ENCODE results near the gene NINJ1.

The NINJ1 gene

GRCh38 chr9:93129691-93130500 is 4.2 kb downstream of the NINJ1 start:
- no peak for DNase-seq (ENCODE audit: low read depth, low spot score)
- Histone ChIP-seq H3K9ac (ENCODE audit: insufficient read length, low read depth) (no peak overlapping the region), H3K9me3 (ENCODE audit: insufficient read depth, low read length) (no peaks in the 10 kb centered on the region), H3K27me3 (ENCODE audit: insufficient read depth, insufficient read length) (peaks cover 6% of the 10 kb centered on the region), H3K4me1 (ENCODE audit: insufficient read depth, insufficient read length) (peaks cover 27% of the 10 kb centered on the region), H3K36me3 (ENCODE audit: insufficient read depth, insufficient read length, low read length) (peaks cover 27% of the 10 kb centered on the region), H3K4me3 (ENCODE audit: insufficient read length, low read depth) (no peak overlapping the region)
- TF ChIP-seq SUZ12 (IDR thresholded peaks at IDR 0.05; ENCODE audit: extremely low read depth, insufficient read depth, insufficient read length) (no peak), ZNF274 (IDR thresholded peaks at IDR 0.05; ENCODE audit: low read depth, low read length) (no peak), YY1 (IDR thresholded peaks at IDR 0.05; ENCODE audit: insufficient read depth, insufficient read length) (no peak)

DNA sequence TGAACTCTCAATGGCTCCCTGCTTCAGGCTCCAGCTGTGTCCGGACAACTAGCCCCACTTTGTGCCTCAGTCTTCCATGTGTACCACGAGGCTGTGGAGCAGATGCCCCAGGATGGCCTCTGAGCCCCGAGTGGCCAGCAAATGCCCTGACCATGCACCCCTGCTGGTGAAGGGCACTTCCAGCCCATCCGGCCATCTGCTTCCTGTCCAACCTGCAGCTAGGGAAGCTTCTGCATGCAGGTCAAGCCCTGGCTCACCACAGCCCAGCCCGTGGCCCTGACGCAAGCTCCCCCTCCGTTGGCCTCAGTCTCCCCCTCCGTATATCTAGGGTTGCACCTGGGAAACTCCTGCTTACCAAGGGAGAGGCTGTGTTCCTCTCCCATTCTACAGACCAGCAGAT is 4.8 kb downstream of the NINJ1 start:
- DNase-seq (ENCODE audit: low read depth, low spot score) = no peak
- no peaks in the 10 kb centered on the region for H3K27me3 ChIP-seq (ENCODE audit: insufficient read depth, insufficient read length)
- H3K9me3 ChIP-seq (ENCODE audit: insufficient read depth, low read length) = no peaks in the 10 kb centered on the region
- H3K4me3 ChIP-seq (ENCODE audit: insufficient read length, low read depth) = no peak overlapping the region
- TF ChIP-seq YY1 (IDR thresholded peaks at IDR 0.05; ENCODE audit: insufficient read depth, insufficient read length) = no peak
- no peak for TF ChIP-seq SUZ12 (IDR thresholded peaks at IDR 0.05; ENCODE audit: extremely low read depth, insufficient read depth, insufficient read length)
- no peak for TF ChIP-seq ZNF274 (IDR thresholded peaks at IDR 0.05; ENCODE audit: low read depth, low read length)
- H3K9ac ChIP-seq (ENCODE audit: insufficient read length, low read depth) = no peak overlapping the region
- peaks cover 25% of the 10 kb centered on the region for H3K4me1 ChIP-seq (ENCODE audit: insufficient read depth, insufficient read length)
- peaks cover 31% of the 10 kb centered on the region for H3K36me3 ChIP-seq (ENCODE audit: insufficient read depth, insufficient read length, low read length)

GRCh38 chr9:93128715-93129224 is 5.3 kb downstream of the NINJ1 start:
- TF ChIP-seq ZNF274 (IDR thresholded peaks at IDR 0.05; ENCODE audit: low read depth, low read length) (no peak), SUZ12 (IDR thresholded peaks at IDR 0.05; ENCODE audit: extremely low read depth, insufficient read depth, insufficient read length) (no peak), YY1 (IDR thresholded peaks at IDR 0.05; ENCODE audit: insufficient read depth, insufficient read length) (no peak)

DNA sequence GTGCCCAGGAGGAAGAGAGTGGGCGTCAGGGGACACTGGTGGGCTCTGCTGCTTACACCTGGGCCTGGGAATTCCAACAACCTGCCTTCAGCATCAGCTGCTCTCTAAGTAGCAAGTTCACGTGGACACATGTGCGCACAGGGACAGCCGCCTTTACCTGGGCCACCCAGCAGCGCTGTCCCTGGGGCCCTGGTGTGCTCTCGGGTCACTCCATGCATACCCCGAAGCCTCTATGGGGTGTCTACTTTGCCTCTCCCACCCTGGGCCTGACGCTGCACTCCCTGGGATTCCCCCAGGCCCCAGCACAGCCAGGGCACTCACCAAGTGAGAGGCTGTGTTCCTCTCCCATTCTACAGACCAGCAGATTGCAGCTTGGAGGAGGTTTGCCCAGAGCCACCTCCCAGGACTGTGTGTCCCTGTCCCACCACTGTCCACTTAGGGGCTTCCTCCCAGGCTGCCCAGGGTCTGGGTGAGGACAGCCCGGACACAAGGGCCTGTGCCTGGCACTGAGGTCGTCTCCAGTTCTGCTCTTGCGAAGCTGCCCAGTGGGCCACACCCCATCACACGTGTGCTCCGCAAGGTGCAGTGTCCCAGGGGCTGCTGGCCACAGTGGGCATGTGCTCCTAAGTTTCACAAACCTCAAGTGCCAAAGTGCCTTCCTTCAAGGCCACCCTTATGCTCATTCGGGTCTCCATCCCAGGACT is 5.9 kb downstream of the NINJ1 start:
- Histone ChIP-seq H3K4me1 (ENCODE audit: insufficient read depth, insufficient read length) (peaks cover 25% of the 10 kb centered on the region), H3K9ac (ENCODE audit: insufficient read length, low read depth) (no peak overlapping the region), H3K9me3 (ENCODE audit: insufficient read depth, low read length) (no peaks in the 10 kb centered on the region), H3K27me3 (ENCODE audit: insufficient read depth, insufficient read length) (no peaks in the 10 kb centered on the region), H3K4me3 (ENCODE audit: insufficient read length, low read depth) (no peak overlapping the region), H3K36me3 (ENCODE audit: insufficient read depth, insufficient read length, low read length) (peaks cover 41% of the 10 kb centered on the region)
- TF ChIP-seq YY1 (IDR thresholded peaks at IDR 0.05; ENCODE audit: insufficient read depth, insufficient read length) = no peak
- no peak for TF ChIP-seq ZNF274 (IDR thresholded peaks at IDR 0.05; ENCODE audit: low read depth, low read length)
- TF ChIP-seq SUZ12 (IDR thresholded peaks at IDR 0.05; ENCODE audit: extremely low read depth, insufficient read depth, insufficient read length) = no peak
- DNase-seq (ENCODE audit: low read depth, low spot score) = no peak

More at GRCh38 chr9:93128715-93129224, 5.3 kb downstream of the NINJ1 start:
- no peak overlapping the region for H3K4me3 ChIP-seq (ENCODE audit: insufficient read length, low read depth)
- peaks cover 25% of the 10 kb centered on the region for H3K4me1 ChIP-seq (ENCODE audit: insufficient read depth, insufficient read length)
- H3K9ac ChIP-seq (ENCODE audit: insufficient read length, low read depth) = no peak overlapping the region
- H3K27me3 ChIP-seq (ENCODE audit: insufficient read depth, insufficient read length) = no peaks in the 10 kb centered on the region
- H3K36me3 ChIP-seq (ENCODE audit: insufficient read depth, insufficient read length, low read length) = peaks cover 36% of the 10 kb centered on the region
- no peaks in the 10 kb centered on the region for H3K9me3 ChIP-seq (ENCODE audit: insufficient read depth, low read length)
- no peak for DNase-seq (ENCODE audit: low read depth, low spot score)

DNA sequence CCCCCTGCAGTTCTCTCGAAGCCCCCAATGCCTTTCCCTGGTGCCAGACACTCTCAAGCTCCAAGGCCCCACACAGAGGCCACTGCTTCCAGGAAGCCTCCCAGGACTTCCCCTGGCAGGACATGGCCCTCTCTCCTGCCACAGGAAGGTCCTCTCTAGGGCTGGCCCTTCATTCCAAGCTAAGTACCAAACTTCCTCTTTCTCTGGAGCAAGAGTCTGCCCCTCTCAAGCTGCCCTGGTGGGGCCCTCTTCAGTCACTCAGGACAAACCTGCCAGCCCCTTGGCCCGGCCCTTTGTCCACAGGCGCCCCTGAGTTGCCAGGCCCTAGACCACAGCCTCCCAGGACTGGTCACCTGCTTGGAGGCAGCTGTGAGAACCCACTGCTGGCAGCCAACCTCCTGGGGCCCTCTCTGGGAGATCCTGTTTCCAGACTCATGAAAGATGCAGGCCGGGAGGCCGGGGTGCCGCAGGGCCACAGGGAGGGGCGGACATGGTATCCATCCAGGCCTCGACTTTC is 6.6 kb downstream of the NINJ1 start:
- no peak for DNase-seq (ENCODE audit: low read depth, low spot score)
- TF ChIP-seq ZNF274 (IDR thresholded peaks at IDR 0.05; ENCODE audit: low read depth, low read length) (no peak), YY1 (IDR thresholded peaks at IDR 0.05; ENCODE audit: insufficient read depth, insufficient read length) (no peak), SUZ12 (IDR thresholded peaks at IDR 0.05; ENCODE audit: extremely low read depth, insufficient read depth, insufficient read length) (no peak)
- Histone ChIP-seq H3K9me3 (ENCODE audit: insufficient read depth, low read length) (no peaks in the 10 kb centered on the region), H3K4me1 (ENCODE audit: insufficient read depth, insufficient read length) (peaks cover 22% of the 10 kb centered on the region), H3K36me3 (ENCODE audit: insufficient read depth, insufficient read length, low read length) (peaks cover 46% of the 10 kb centered on the region), H3K9ac (ENCODE audit: insufficient read length, low read depth) (peak overlapping the region; percentile 43), H3K4me3 (ENCODE audit: insufficient read length, low read depth) (no peak overlapping the region), H3K27me3 (ENCODE audit: insufficient read depth, insufficient read length) (no peaks in the 10 kb centered on the region)

DNA sequence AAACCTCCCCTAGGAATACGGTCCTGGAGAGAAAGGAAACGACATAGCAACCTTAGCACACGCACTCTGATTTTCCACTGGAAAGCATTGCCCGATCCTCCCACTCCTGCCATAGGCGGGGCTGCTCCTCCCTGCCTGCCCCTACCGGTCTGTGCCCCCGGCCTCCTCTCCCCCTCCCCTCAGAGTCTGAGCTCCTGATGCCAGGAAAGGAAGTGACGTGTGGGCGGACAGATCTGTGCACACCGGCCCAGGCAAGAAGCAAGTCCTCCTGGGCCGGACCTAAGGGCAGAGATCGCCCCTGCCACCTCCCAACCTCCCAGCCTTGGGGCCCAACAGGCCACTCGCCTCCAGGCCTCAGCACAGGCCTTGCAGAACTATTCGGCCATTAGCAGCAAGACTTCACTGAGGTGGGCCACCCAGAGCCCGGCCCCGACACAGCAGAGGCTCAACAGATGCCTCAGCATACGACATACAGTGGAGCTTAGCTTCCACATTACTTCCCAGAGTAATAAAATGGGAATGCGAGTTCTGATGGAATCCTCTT is 7.2 kb downstream of the NINJ1 start:
- Histone ChIP-seq H3K36me3 (ENCODE audit: insufficient read depth, insufficient read length, low read length) (peaks cover 48% of the 10 kb centered on the region), H3K9me3 (ENCODE audit: insufficient read depth, low read length) (no peaks in the 10 kb centered on the region), H3K27me3 (ENCODE audit: insufficient read depth, insufficient read length) (no peaks in the 10 kb centered on the region), H3K9ac (ENCODE audit: insufficient read length, low read depth) (peak overlapping the region; percentile 43), H3K4me3 (ENCODE audit: insufficient read length, low read depth) (no peak overlapping the region), H3K4me1 (ENCODE audit: insufficient read depth, insufficient read length) (peaks cover 17% of the 10 kb centered on the region)
- TF ChIP-seq ZNF274 (IDR thresholded peaks at IDR 0.05; ENCODE audit: low read depth, low read length) (no peak), SUZ12 (IDR thresholded peaks at IDR 0.05; ENCODE audit: extremely low read depth, insufficient read depth, insufficient read length) (no peak), YY1 (IDR thresholded peaks at IDR 0.05; ENCODE audit: insufficient read depth, insufficient read length) (no peak)
- DNase-seq (ENCODE audit: low read depth, low spot score) = no peak
